ENCODE data around the gene DLEC1.

Gene DLEC1

GRCh38 chr3:38090453-38090852, 51.4 kb downstream of the DLEC1 start:
- DNase-seq, result no peak
- H3K36me3 ChIP-seq (ENCODE audit: control insufficient read depth, insufficient read depth, low read length), result no peaks in the 10 kb centered on the region

GRCh38 chr3:38094999-38095398, 56.0 kb downstream of the DLEC1 start:
- no peaks in the 10 kb centered on the region for H3K9me3 ChIP-seq (ENCODE audit: control insufficient read depth, low read length)
- no peak for DNase-seq
- no peaks in the 10 kb centered on the region for H3K27me3 ChIP-seq (replicated peaks; ENCODE audit: control insufficient read depth, insufficient read depth, low read length, poor library complexity, severe bottlenecking)
- no peaks in the 10 kb centered on the region for H3K4me1 ChIP-seq (ENCODE audit: control insufficient read depth, insufficient read depth, low read length, poor library complexity, severe bottlenecking)
- no peak overlapping the region for H3K4me3 ChIP-seq (ENCODE audit: insufficient read depth, low read depth, low read length, poor library complexity, severe bottlenecking)
- H3K36me3 ChIP-seq (ENCODE audit: control insufficient read depth, insufficient read depth, low read length), result no peaks in the 10 kb centered on the region
- H3K27ac ChIP-seq (ENCODE audit: insufficient read depth, low read length, poor library complexity, severe bottlenecking), result no peak overlapping the region

More at GRCh38 chr3:38090453-38090852, 51.4 kb downstream of the DLEC1 start:
- Histone ChIP-seq H3K27me3 (replicated peaks; ENCODE audit: control insufficient read depth, insufficient read depth, low read length, poor library complexity, severe bottlenecking) (no peaks in the 10 kb centered on the region), H3K4me3 (ENCODE audit: insufficient read depth, low read depth, low read length, poor library complexity, severe bottlenecking) (no peak overlapping the region), H3K9me3 (ENCODE audit: control insufficient read depth, low read length) (no peaks in the 10 kb centered on the region), H3K27ac (ENCODE audit: insufficient read depth, low read length, poor library complexity, severe bottlenecking) (no peak overlapping the region), H3K4me1 (ENCODE audit: control insufficient read depth, insufficient read depth, low read length, poor library complexity, severe bottlenecking) (no peaks in the 10 kb centered on the region)

- Histone ChIP-seq H3K27ac (ENCODE audit: insufficient read depth, low read length, poor library complexity, severe bottlenecking) (no peak overlapping the region), H3K9me3 (ENCODE audit: control insufficient read depth, low read length) (no peaks in the 10 kb centered on the region), H3K27me3 (replicated peaks; ENCODE audit: control insufficient read depth, insufficient read depth, low read length, poor library complexity, severe bottlenecking) (no peaks in the 10 kb centered on the region), H3K4me1 (ENCODE audit: control insufficient read depth, insufficient read depth, low read length, poor library complexity, severe bottlenecking) (no peaks in the 10 kb centered on the region), H3K4me3 (ENCODE audit: insufficient read depth, low read depth, low read length, poor library complexity, severe bottlenecking) (no peak overlapping the region), H3K36me3 (ENCODE audit: control insufficient read depth, insufficient read depth, low read length) (no peaks in the 10 kb centered on the region)
- no peak for DNase-seq
These were observed 56.9 kb downstream of the DLEC1 start for GRCh38 chr3:38095669-38096483.

- DNase-seq, result no peak
These were observed 58.7 kb downstream of the DLEC1 start for GRCh38 chr3:38097446-38098375.

GRCh38 chr3:38098376-38098723, 59.3 kb downstream of the DLEC1 start:
- no peaks in the 10 kb centered on the region for H3K4me1 ChIP-seq (ENCODE audit: control insufficient read depth, insufficient read depth, low read length, poor library complexity, severe bottlenecking)
- no peak overlapping the region for H3K4me3 ChIP-seq (ENCODE audit: insufficient read depth, low read depth, low read length, poor library complexity, severe bottlenecking)
- no peak for DNase-seq
- H3K27me3 ChIP-seq (replicated peaks; ENCODE audit: control insufficient read depth, insufficient read depth, low read length, poor library complexity, severe bottlenecking), result no peaks in the 10 kb centered on the region
- H3K36me3 ChIP-seq (ENCODE audit: control insufficient read depth, insufficient read depth, low read length), result no peaks in the 10 kb centered on the region
- H3K27ac ChIP-seq (ENCODE audit: insufficient read depth, low read length, poor library complexity, severe bottlenecking), result no peak overlapping the region
- no peaks in the 10 kb centered on the region for H3K9me3 ChIP-seq (ENCODE audit: control insufficient read depth, low read length)

More at GRCh38 chr3:38097446-38098375, 58.7 kb downstream of the DLEC1 start:
- Histone ChIP-seq H3K4me3 (ENCODE audit: insufficient read depth, low read depth, low read length, poor library complexity, severe bottlenecking) (no peak overlapping the region), H3K27me3 (replicated peaks; ENCODE audit: control insufficient read depth, insufficient read depth, low read length, poor library complexity, severe bottlenecking) (no peaks in the 10 kb centered on the region), H3K27ac (ENCODE audit: insufficient read depth, low read length, poor library complexity, severe bottlenecking) (no peak overlapping the region), H3K4me1 (ENCODE audit: control insufficient read depth, insufficient read depth, low read length, poor library complexity, severe bottlenecking) (no peaks in the 10 kb centered on the region), H3K9me3 (ENCODE audit: control insufficient read depth, low read length) (no peaks in the 10 kb centered on the region), H3K36me3 (ENCODE audit: control insufficient read depth, insufficient read depth, low read length) (no peaks in the 10 kb centered on the region)

- Histone ChIP-seq H3K36me3 (ENCODE audit: control insufficient read depth, insufficient read depth, low read length) (no peaks in the 10 kb centered on the region), H3K27ac (ENCODE audit: insufficient read depth, low read length, poor library complexity, severe bottlenecking) (no peak overlapping the region), H3K4me1 (ENCODE audit: control insufficient read depth, insufficient read depth, low read length, poor library complexity, severe bottlenecking) (no peaks in the 10 kb centered on the region), H3K9me3 (ENCODE audit: control insufficient read depth, low read length) (no peaks in the 10 kb centered on the region), H3K4me3 (ENCODE audit: insufficient read depth, low read depth, low read length, poor library complexity, severe bottlenecking) (no peak overlapping the region), H3K27me3 (replicated peaks; ENCODE audit: control insufficient read depth, insufficient read depth, low read length, poor library complexity, severe bottlenecking) (no peaks in the 10 kb centered on the region)
- DNase-seq, result no peak
These were observed 60.5 kb downstream of the DLEC1 start for GRCh38 chr3:38099518-38099917.

GRCh38 chr3:38100498-38100897, 61.5 kb downstream of the DLEC1 start:
- no peak for DNase-seq
- Histone ChIP-seq H3K9me3 (ENCODE audit: control insufficient read depth, low read length) (no peaks in the 10 kb centered on the region), H3K4me1 (ENCODE audit: control insufficient read depth, insufficient read depth, low read length, poor library complexity, severe bottlenecking) (no peaks in the 10 kb centered on the region), H3K36me3 (ENCODE audit: control insufficient read depth, insufficient read depth, low read length) (no peaks in the 10 kb centered on the region), H3K27ac (ENCODE audit: insufficient read depth, low read length, poor library complexity, severe bottlenecking) (no peak overlapping the region), H3K4me3 (ENCODE audit: insufficient read depth, low read depth, low read length, poor library complexity, severe bottlenecking) (no peak overlapping the region), H3K27me3 (replicated peaks; ENCODE audit: control insufficient read depth, insufficient read depth, low read length, poor library complexity, severe bottlenecking) (no peaks in the 10 kb centered on the region)

- no peak overlapping the region for H3K4me3 ChIP-seq (ENCODE audit: insufficient read depth, low read depth, low read length, poor library complexity, severe bottlenecking)
- H3K27me3 ChIP-seq (replicated peaks; ENCODE audit: control insufficient read depth, insufficient read depth, low read length, poor library complexity, severe bottlenecking), result no peaks in the 10 kb centered on the region
- H3K4me1 ChIP-seq (ENCODE audit: control insufficient read depth, insufficient read depth, low read length, poor library complexity, severe bottlenecking), result no peaks in the 10 kb centered on the region
- DNase-seq, result no peak
- no peaks in the 10 kb centered on the region for H3K9me3 ChIP-seq (ENCODE audit: control insufficient read depth, low read length)
- no peak overlapping the region for H3K27ac ChIP-seq (ENCODE audit: insufficient read depth, low read length, poor library complexity, severe bottlenecking)
- H3K36me3 ChIP-seq (ENCODE audit: control insufficient read depth, insufficient read depth, low read length), result no peaks in the 10 kb centered on the region
These were observed 62.9 kb downstream of the DLEC1 start for GRCh38 chr3:38101811-38102443.

- Histone ChIP-seq H3K4me1 (ENCODE audit: control insufficient read depth, insufficient read depth, low read length, poor library complexity, severe bottlenecking) (no peaks in the 10 kb centered on the region), H3K27me3 (replicated peaks; ENCODE audit: control insufficient read depth, insufficient read depth, low read length, poor library complexity, severe bottlenecking) (no peaks in the 10 kb centered on the region), H3K27ac (ENCODE audit: insufficient read depth, low read length, poor library complexity, severe bottlenecking) (no peak overlapping the region)
These were observed 63.4 kb downstream of the DLEC1 start for GRCh38 chr3:38102444-38102814.

More at GRCh38 chr3:38102444-38102814, 63.4 kb downstream of the DLEC1 start:
- no peak overlapping the region for H3K4me3 ChIP-seq (ENCODE audit: insufficient read depth, low read depth, low read length, poor library complexity, severe bottlenecking)
- DNase-seq, result no peak
- H3K9me3 ChIP-seq (ENCODE audit: control insufficient read depth, low read length), result no peaks in the 10 kb centered on the region
- no peaks in the 10 kb centered on the region for H3K36me3 ChIP-seq (ENCODE audit: control insufficient read depth, insufficient read depth, low read length)
